GM08714 (cell line): ENCODE data around the gene AGRP.
A peak's percentile ranks its signal among the peaks of the same experiment; 100 is the strongest.

Experiments used
- H3K4me3 ChIP-seq: fragments of 200-500 bp; sonication (Bioruptor generic); 2 replicates; pipeline ENCODE4 v1.5.1; 2014; ENCODE audit warnings: mild to moderate bottlenecking, low read length, inconsistent platforms
- ZNF274 ChIP-seq: IDR thresholded peaks from 2 replicates; pipeline ENCODE4 v1.6.1; 2012; ENCODE audit warnings: mild to moderate bottlenecking, low read depth, low read length

Gene AGRP

GRCh38 chr16:67483150-67483549 lies at the start of gene AGRP:
Gene AGRP, minus strand, starts transcription at chr16:67483547. Its CDS starts 149 bp downstream, at chr16:67483398.
- peak within 1 kb of the TSS; percentile 81; the same call in 1 of the 2 replicates for H3K4me3 ChIP-seq
- no peak for TF ChIP-seq ZNF274

- TF ChIP-seq ZNF274, result no peak
- H3K4me3 ChIP-seq, result no peak overlapping the region; the same call in 1 of the 2 replicates
Measured at GRCh38 chr16:67531247-67531646, 47.9 kb upstream of the AGRP start.

- H3K4me3 ChIP-seq, result peak overlapping the region; percentile 66; the same call in 1 of the 2 replicates
- no peak for TF ChIP-seq ZNF274
Measured at GRCh38 chr16:67530013-67530939, 46.9 kb upstream of the AGRP start.

GRCh38 chr16:67529582-67530012 lies 46.2 kb upstream of the AGRP start:
- H3K4me3 ChIP-seq, result peak overlapping the region; percentile 66; the same call in 1 of the 2 replicates
- no peak for TF ChIP-seq ZNF274

- peak overlapping the region; percentile 66; the same call in 1 of the 2 replicates for H3K4me3 ChIP-seq
Measured at GRCh38 chr16:67528870-67529581, 45.7 kb upstream of the AGRP start.

GRCh38 chr16:67528222-67528869 lies 45.0 kb upstream of the AGRP start, which contains the start of gene RIPOR1:
Gene RIPOR1, plus strand, starts transcription at chr16:67528829. Its CDS starts 9,618 bp downstream, at chr16:67538447.
- peak within 1 kb of the TSS; percentile 66; the same call in 1 of the 2 replicates for H3K4me3 ChIP-seq
- TF ChIP-seq ZNF274, result no peak

More at GRCh38 chr16:67528870-67529581, 45.7 kb upstream of the AGRP start:
- TF ChIP-seq ZNF274, result no peak

- no peak overlapping the region for H3K4me3 ChIP-seq
- TF ChIP-seq ZNF274, result no peak
Measured at GRCh38 chr16:67526149-67526791, 42.9 kb upstream of the AGRP start.

- TF ChIP-seq ZNF274, result no peak
- H3K4me3 ChIP-seq, result no peak overlapping the region
Measured at GRCh38 chr16:67525176-67525860, 42.0 kb upstream of the AGRP start.

GRCh38 chr16:67521095-67521804 lies 37.9 kb upstream of the AGRP start:
- H3K4me3 ChIP-seq, result peak overlapping the region; percentile 33; the same call in 1 of the 2 replicates
- no peak for TF ChIP-seq ZNF274

- H3K4me3 ChIP-seq, result peak overlapping the region; percentile 41; the same call in 1 of the 2 replicates
- no peak for TF ChIP-seq ZNF274
Measured at GRCh38 chr16:67519242-67519641, 35.9 kb upstream of the AGRP start.

GRCh38 chr16:67518676-67519075 lies 35.3 kb upstream of the AGRP start:
- peak overlapping the region; percentile 41; the same call in 1 of the 2 replicates for H3K4me3 ChIP-seq
- no peak for TF ChIP-seq ZNF274

GRCh38 chr16:67517661-67518423 lies 34.5 kb upstream of the AGRP start:
- no peak for TF ChIP-seq ZNF274
- H3K4me3 ChIP-seq, result peak overlapping the region; percentile 41; the same call in 1 of the 2 replicates

- TF ChIP-seq ZNF274, result no peak
- H3K4me3 ChIP-seq, result no peak overlapping the region; the same call in 1 of the 2 replicates
Measured at GRCh38 chr16:67517155-67517445, 33.8 kb upstream of the AGRP start.
